ENCODE results near the gene VAV2. TPM values are rescaled to one million over a fixed set of nuclear protein-coding genes. Genes with fewer than 3 reads are reported as not detected.

The VAV2 gene
- total RNA-seq, 1 donor from 2014 or later = 61.9 TPM

GRCh38 chr9:133758228-133758627 lies 233.9 kb downstream of the VAV2 start:
- TF ChIP-seq CTCF (IDR thresholded peaks at IDR 0.05; ENCODE audit: unreplicated experiment) = no peak
- DNase-seq (ENCODE audit: low spot score in 2 of 2, unreplicated experiment in 2 of 2) = no peak
- Mint-ChIP-seq H3K27ac (no peak overlapping the region), H3K9me3 (peaks cover 20% of the 10 kb centered on the region), H3K36me3 (peaks cover 16% of the 10 kb centered on the region), H3K4me1 (peaks cover 11% of the 10 kb centered on the region), H3K4me3 (no peak overlapping the region), H3K27me3 (ENCODE audit: low read depth) (no peaks in the 10 kb centered on the region)

- no peak for TF ChIP-seq CTCF (IDR thresholded peaks at IDR 0.05; ENCODE audit: unreplicated experiment)
- no peak for DNase-seq (ENCODE audit: low spot score in 2 of 2, unreplicated experiment in 2 of 2)
- H3K27ac Mint-ChIP-seq = peak overlapping the region; percentile 88
- peaks cover 43% of the 10 kb centered on the region for H3K9me3 Mint-ChIP-seq
- peaks cover 11% of the 10 kb centered on the region for H3K4me1 Mint-ChIP-seq
- no peaks in the 10 kb centered on the region for H3K27me3 Mint-ChIP-seq (ENCODE audit: low read depth)
- H3K4me3 Mint-ChIP-seq = no peak overlapping the region
- peaks cover 12% of the 10 kb centered on the region for H3K36me3 Mint-ChIP-seq
These were observed 237.4 kb downstream of the VAV2 start for GRCh38 chr9:133754688-133755227.

- Mint-ChIP-seq H3K36me3 (peaks cover 10% of the 10 kb centered on the region), H3K4me3 (no peak overlapping the region), H3K9me3 (peaks cover 49% of the 10 kb centered on the region), H3K4me1 (peaks cover 11% of the 10 kb centered on the region), H3K27me3 (ENCODE audit: low read depth) (no peaks in the 10 kb centered on the region), H3K27ac (no peak overlapping the region)
- TF ChIP-seq CTCF (IDR thresholded peaks at IDR 0.05; ENCODE audit: unreplicated experiment) = no peak
- no peak for DNase-seq (ENCODE audit: low spot score in 2 of 2, unreplicated experiment in 2 of 2)
These were observed 237.9 kb downstream of the VAV2 start for GRCh38 chr9:133754187-133754586.

- no peak for DNase-seq (ENCODE audit: low spot score in 2 of 2, unreplicated experiment in 2 of 2)
- no peak for TF ChIP-seq CTCF (IDR thresholded peaks at IDR 0.05; ENCODE audit: unreplicated experiment)
- Mint-ChIP-seq H3K36me3 (peaks cover 5% of the 10 kb centered on the region), H3K27ac (no peak overlapping the region), H3K4me3 (no peak overlapping the region), H3K4me1 (peaks cover 11% of the 10 kb centered on the region), H3K9me3 (peaks cover 57% of the 10 kb centered on the region), H3K27me3 (ENCODE audit: low read depth) (no peaks in the 10 kb centered on the region)
These were observed 239.2 kb downstream of the VAV2 start for GRCh38 chr9:133752739-133753446.

- H3K36me3 Mint-ChIP-seq = no peaks in the 10 kb centered on the region
- peaks cover 11% of the 10 kb centered on the region for H3K4me1 Mint-ChIP-seq
- TF ChIP-seq CTCF (IDR thresholded peaks at IDR 0.05; ENCODE audit: unreplicated experiment) = no peak
- no peak overlapping the region for H3K27ac Mint-ChIP-seq
- peaks cover 72% of the 10 kb centered on the region for H3K9me3 Mint-ChIP-seq
- H3K27me3 Mint-ChIP-seq (ENCODE audit: low read depth) = no peaks in the 10 kb centered on the region
- no peak for DNase-seq (ENCODE audit: low spot score in 2 of 2, unreplicated experiment in 2 of 2)
- H3K4me3 Mint-ChIP-seq = no peak overlapping the region
These were observed 241.0 kb downstream of the VAV2 start for GRCh38 chr9:133750982-133751649.

Data from mesothelial cell of epicardium (in vitro differentiated cells).